K562 (cell line): ENCODE measurements around the gene FKBP8. TPM values are rescaled to one million over a fixed set of nuclear protein-coding genes. Genes with fewer than 3 reads are reported as not detected.

Source experiments
- BRD9 ChIP-seq: fragments of 450-650 bp; IDR thresholded peaks from 2 replicates; pipeline ENCODE4 v1.6.1; 2018; ENCODE audit warnings: low read depth; ENCODE audit not compliant: partially characterized antibody
- CBFB ChIP-seq: sonication (generic); formaldehyde crosslinking; IDR thresholded peaks from 2 replicates; pipeline ENCODE4 v1.4.0; 2020; ENCODE audit warnings: mild to moderate bottlenecking, missing genetic modification reagents
- HIVEP1 ChIP-seq: fragments of 250-450 bp; sonication (Bioruptor Pico); IDR thresholded peaks from 2 replicates; pipeline ENCODE4 v1.4.0; 2020; ENCODE audit warnings: mild to moderate bottlenecking
- HNRNPL ChIP-seq: fragments of 200-400 bp; formaldehyde crosslinking; IDR thresholded peaks from 2 replicates; pipeline ENCODE4 v1.6.1; 2017; ENCODE audit warnings: low read depth, mild to moderate bottlenecking, low read length
- IFI16 ChIP-seq: fragments of 250-450 bp; sonication (Bioruptor Pico); IDR thresholded peaks from 2 replicates; pipeline ENCODE4 v2.1.2; 2022; ENCODE audit warnings: mild to moderate bottlenecking, inconsistent platforms
- KAT8 ChIP-seq: fragments of 450-650 bp; IDR thresholded peaks from 2 replicates; pipeline ENCODE4 v1.6.1; 2016; ENCODE audit warnings: low read depth, mild to moderate bottlenecking
- MAZ ChIP-seq, 2 experiments: fragments of 450-650 bp in 1 of 2; sonication (generic) in 1 of 2; formaldehyde crosslinking; IDR thresholded peaks in 1 of 2; conservative IDR thresholded peaks in 1 of 2; 2 replicates each; pipeline versions ENCODE4 v1.4.0 to v1.5.0; 2020; ENCODE audit warnings: mild to moderate bottlenecking in 1 of 2, missing genetic modification reagents in 1 of 2
- PHF20 ChIP-seq: fragments of 450-650 bp; IDR thresholded peaks from 2 replicates; pipeline ENCODE4 v1.6.1; 2018; ENCODE audit not compliant: partially characterized antibody
- RBM34 ChIP-seq: fragments of 200-400 bp; formaldehyde crosslinking; IDR thresholded peaks from 2 replicates; pipeline ENCODE4 v1.6.1; 2018; ENCODE audit warnings: low read length, borderline replicate concordance; ENCODE audit not compliant: insufficient read depth
- TEAD2 ChIP-seq: fragments of 450-650 bp; IDR thresholded peaks from 2 replicates; pipeline ENCODE4 v1.6.1; 2016; ENCODE audit warnings: missing genetic modification characterization, control low read depth, missing compliant biosample characterization
- ZNF507 ChIP-seq: conservative IDR thresholded peaks from 2 replicates; pipeline ENCODE4 v1.6.1; 2017; ENCODE audit warnings: missing genetic modification characterization, missing compliant biosample characterization
- ZNF592 ChIP-seq: fragments of 450-650 bp; IDR thresholded peaks from 2 replicates; pipeline ENCODE4 v1.6.1; 2017; ENCODE audit warnings: antibody characterized with exemption, mild to moderate bottlenecking
- ZNF696 ChIP-seq: fragments of 250-450 bp; sonication (Bioruptor Pico); conservative IDR thresholded peaks from 2 replicates; pipeline ENCODE4 v1.4.0; 2020; ENCODE audit warnings: mild to moderate bottlenecking, moderate library complexity
- ZNF707 ChIP-seq: fragments of 250-450 bp; sonication (Bioruptor Pico); conservative IDR thresholded peaks from 2 replicates; pipeline ENCODE4 v1.8.0; 2022; ENCODE audit warnings: inconsistent platforms, mild to moderate bottlenecking, moderate library complexity
- ZNF79 ChIP-seq: fragments of 250-450 bp; sonication (Bioruptor Pico); IDR thresholded peaks from 2 replicates; pipeline ENCODE4 v1.4.0; 2020; ENCODE audit warnings: low read depth, mild to moderate bottlenecking, moderate library complexity
- polyA plus RNA-seq, 8 experiments: library from polyadenylated mRNA; depleted of rRNA in 4 of 8; stranded (reverse) in 5 of 8; unstranded in 3 of 8; fragments of >200 nt; fragmentation: Nextera tagmentation in 2 of 8; fragmentation: Illumina TruSeq in 1 of 8; extraction: Ambion mirVana in 2 of 8; extraction: Trizol in 1 of 8; gene quantifications; 2 replicates each; pipeline versions ENCODE4 v1.2.1 to v1.2.3, GENCODE V29; 2011 to 2014; ENCODE audit warnings: inconsistent platforms in 1 of 8, missing spikeins in 1 of 8
- total RNA-seq, 7 experiments: library from RNA; depleted of rRNA in 6 of 7; stranded (reverse); fragments of >200 nt in 6 of 7; fragmentation: Illumina TruSeq in 2 of 7; extraction: Trizol in 2 of 7; gene quantifications; 2 replicates each; pipeline versions ENCODE4 v1.2.1 to v1.2.3, GENCODE V29; 2011 to 2021; ENCODE audit warnings: low replicate concordance in 1 of 7
- TF ChIP-seq, protein P1 (sequence below): fragments of 250-450 bp; sonication (Bioruptor Pico); IDR thresholded peaks from 2 replicates; pipeline ENCODE4 v1.4.0; 2020; ENCODE audit warnings: mild to moderate bottlenecking, moderate library complexity
- TF ChIP-seq, protein P2 (sequence below): fragments of 250-450 bp; sonication (Bioruptor Pico); IDR thresholded peaks from 2 replicates; pipeline ENCODE4 v1.4.0; 2020

FKBP8 gene
- total and polyA plus RNA-seq, 9 of the 15 experiments (the other 6 are each of a cell fraction or from before 2014, with no cell fraction given): 0.46 to 236 (median 104) TPM

DNA sequence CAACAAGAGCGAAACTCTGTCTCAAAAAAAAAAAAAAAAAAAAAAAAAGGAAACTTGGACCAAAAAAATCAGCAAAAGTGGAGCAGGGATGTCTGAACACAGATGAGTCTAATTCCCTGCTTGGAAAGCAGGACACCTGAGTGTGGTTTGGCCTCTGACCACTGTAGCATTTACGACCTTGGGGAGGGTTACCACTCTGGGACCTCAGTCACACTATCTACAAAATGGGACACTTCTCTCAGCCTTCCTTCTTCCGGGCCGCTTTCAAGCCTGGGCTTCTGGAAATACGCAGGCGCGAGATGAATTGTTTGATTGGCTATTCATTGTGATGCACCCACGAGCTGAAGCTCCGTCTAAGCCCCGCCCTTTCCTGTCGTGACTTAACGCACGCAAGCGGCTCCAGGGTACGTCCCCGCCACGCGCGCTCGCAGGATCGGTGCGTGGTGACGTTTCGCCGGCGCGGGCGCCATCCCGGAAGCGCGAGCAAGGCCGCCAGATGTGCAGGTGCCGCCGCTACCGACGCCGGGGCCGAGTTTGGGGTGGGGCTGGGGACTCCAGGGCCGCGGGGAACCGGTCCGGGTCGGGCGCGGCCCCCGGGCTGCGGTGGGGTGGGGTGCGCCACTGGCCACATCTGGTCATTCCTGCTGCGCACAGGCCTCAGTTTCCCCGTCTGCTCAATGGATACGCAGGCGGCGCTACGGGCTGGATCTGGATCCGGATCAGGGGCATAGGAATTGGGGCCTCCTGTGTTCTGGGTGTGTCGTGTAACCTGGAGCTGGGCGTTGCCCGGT lies 14.2 kb upstream of the FKBP8 start, which contains the start of gene KXD1 (continued):
- TF ChIP-seq, protein P1, sequence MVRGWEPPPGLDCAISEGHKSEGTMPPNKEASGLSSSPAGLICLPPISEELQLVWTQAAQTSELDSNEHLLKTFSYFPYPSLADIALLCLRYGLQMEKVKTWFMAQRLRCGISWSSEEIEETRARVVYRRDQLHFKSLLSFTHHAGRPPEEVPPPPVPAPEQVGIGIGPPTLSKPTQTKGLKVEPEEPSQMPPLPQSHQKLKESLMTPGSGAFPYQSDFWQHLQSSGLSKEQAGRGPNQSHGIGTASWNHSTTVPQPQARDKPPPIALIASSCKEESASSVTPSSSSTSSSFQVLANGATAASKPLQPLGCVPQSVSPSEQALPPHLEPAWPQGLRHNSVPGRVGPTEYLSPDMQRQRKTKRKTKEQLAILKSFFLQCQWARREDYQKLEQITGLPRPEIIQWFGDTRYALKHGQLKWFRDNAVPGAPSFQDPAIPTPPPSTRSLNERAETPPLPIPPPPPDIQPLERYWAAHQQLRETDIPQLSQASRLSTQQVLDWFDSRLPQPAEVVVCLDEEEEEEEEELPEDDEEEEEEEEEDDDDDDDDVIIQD (CRISPR knock-in tag): no peak
- TF ChIP-seq, protein P2, sequence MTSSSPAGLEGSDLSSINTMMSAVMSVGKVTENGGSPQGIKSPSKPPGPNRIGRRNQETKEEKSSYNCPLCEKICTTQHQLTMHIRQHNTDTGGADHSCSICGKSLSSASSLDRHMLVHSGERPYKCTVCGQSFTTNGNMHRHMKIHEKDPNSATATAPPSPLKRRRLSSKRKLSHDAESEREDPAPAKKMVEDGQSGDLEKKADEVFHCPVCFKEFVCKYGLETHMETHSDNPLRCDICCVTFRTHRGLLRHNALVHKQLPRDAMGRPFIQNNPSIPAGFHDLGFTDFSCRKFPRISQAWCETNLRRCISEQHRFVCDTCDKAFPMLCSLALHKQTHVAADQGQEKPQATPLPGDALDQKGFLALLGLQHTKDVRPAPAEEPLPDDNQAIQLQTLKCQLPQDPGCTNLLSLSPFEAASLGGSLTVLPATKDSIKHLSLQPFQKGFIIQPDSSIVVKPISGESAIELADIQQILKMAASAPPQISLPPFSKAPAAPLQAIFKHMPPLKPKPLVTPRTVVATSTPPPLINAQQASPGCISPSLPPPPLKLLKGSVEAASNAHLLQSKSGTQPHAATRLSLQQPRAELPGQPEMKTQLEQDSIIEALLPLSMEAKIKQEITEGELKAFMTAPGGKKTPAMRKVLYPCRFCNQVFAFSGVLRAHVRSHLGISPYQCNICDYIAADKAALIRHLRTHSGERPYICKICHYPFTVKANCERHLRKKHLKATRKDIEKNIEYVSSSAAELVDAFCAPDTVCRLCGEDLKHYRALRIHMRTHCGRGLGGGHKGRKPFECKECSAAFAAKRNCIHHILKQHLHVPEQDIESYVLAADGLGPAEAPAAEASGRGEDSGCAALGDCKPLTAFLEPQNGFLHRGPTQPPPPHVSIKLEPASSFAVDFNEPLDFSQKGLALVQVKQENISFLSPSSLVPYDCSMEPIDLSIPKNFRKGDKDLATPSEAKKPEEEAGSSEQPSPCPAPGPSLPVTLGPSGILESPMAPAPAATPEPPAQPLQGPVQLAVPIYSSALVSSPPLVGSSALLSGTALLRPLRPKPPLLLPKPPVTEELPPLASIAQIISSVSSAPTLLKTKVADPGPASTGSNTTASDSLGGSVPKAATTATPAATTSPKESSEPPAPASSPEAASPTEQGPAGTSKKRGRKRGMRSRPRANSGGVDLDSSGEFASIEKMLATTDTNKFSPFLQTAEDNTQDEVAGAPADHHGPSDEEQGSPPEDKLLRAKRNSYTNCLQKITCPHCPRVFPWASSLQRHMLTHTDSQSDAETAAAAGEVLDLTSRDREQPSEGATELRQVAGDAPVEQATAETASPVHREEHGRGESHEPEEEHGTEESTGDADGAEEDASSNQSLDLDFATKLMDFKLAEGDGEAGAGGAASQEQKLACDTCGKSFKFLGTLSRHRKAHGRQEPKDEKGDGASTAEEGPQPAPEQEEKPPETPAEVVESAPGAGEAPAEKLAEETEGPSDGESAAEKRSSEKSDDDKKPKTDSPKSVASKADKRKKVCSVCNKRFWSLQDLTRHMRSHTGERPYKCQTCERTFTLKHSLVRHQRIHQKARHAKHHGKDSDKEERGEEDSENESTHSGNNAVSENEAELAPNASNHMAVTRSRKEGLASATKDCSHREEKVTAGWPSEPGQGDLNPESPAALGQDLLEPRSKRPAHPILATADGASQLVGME (CRISPR knock-in tag): no peak
- no peak for TF ChIP-seq RBM34
- TF ChIP-seq PHF20: peak; percentile 83
- no peak for TF ChIP-seq HNRNPL
- TF ChIP-seq HIVEP1 (CRISPR knock-in tag): no peak
- no peak for TF ChIP-seq CBFB
- no peak for TF ChIP-seq ZNF696
- TF ChIP-seq BRD9: peak; percentile 87
- TF ChIP-seq ZNF592: no peak
- TF ChIP-seq ZNF507 (tag): no peak
- TF ChIP-seq TEAD2: no peak
- no peak for TF ChIP-seq KAT8
- no peak for TF ChIP-seq ZNF707 (CRISPR knock-in tag)
- TF ChIP-seq MAZ (CRISPR knock-in tag; conservative IDR thresholded peaks at IDR 0.05 in 1 of 2, IDR thresholded peaks at IDR 0.05 in 1 of 2): peak in 1 of 2 experiments; percentile 58; a peak in 3 of 4 replicates
- no peak for TF ChIP-seq ZNF79
- no peak for TF ChIP-seq IFI16 (CRISPR knock-in tag)
